H1 (cell line): Measurements from ENCODE around the gene RARRES2. TPM values are rescaled to one million over a fixed set of nuclear protein-coding genes. Genes with fewer than 3 reads are reported as not detected.

ENCODE experiments used
- CHD7 ChIP-seq: fragments of 300-600 bp; sonication (generic); IDR thresholded peaks from 2 replicates; pipeline ENCODE4 v1.7.1; 2012; ENCODE audit warnings: low read length, moderate library complexity, mild to moderate bottlenecking, inconsistent platforms; ENCODE audit not compliant: insufficient replicate concordance
- GABPA ChIP-seq: IDR thresholded peaks from 2 replicates; pipeline ENCODE4 v1.6.1; 2011; ENCODE audit warnings: mild to moderate bottlenecking, low read length, moderate library complexity, borderline replicate concordance; ENCODE audit not compliant: insufficient read depth
- JUN ChIP-seq: IDR thresholded peaks from 2 replicates; pipeline ENCODE4 v1.6.1; 2011; ENCODE audit warnings: low read depth, mild to moderate bottlenecking, improper control_type of control experiment, low read length
- NRF1 ChIP-seq: IDR thresholded peaks from 2 replicates; pipeline ENCODE4 v1.6.1; 2011; ENCODE audit warnings: mild to moderate bottlenecking, low read depth, low read length, improper control_type of control experiment
- POLR2AphosphoS5 ChIP-seq: IDR thresholded peaks from 2 replicates; pipeline ENCODE4 v1.6.1; 2011; ENCODE audit warnings: low read depth, low read length
- RBBP5 ChIP-seq: IDR thresholded peaks from 2 replicates; pipeline ENCODE4 v1.7.1; 2012; ENCODE audit warnings: low read depth, mild to moderate bottlenecking, inconsistent platforms, low read length, moderate library complexity, borderline replicate concordance
- SIRT6 ChIP-seq: IDR thresholded peaks from one replicate; pipeline ENCODE4 v1.7.1; 2012; ENCODE audit warnings: low read length, inconsistent platforms
- SP2 ChIP-seq: IDR thresholded peaks from 2 replicates; pipeline ENCODE4 v1.6.1; 2012; ENCODE audit warnings: mild to moderate bottlenecking, low read length, inconsistent platforms
- YY1 ChIP-seq: IDR thresholded peaks from 2 replicates; pipeline ENCODE4 v1.6.1; 2011; ENCODE audit warnings: low read depth, mild to moderate bottlenecking, low read length
- polyA plus RNA-seq, 7 experiments: library from polyadenylated mRNA; depleted of rRNA in 3 of 7; stranded (reverse) in 5 of 7; unstranded in 2 of 7; fragments of >200 nt in 5 of 7; fragments of 200-250 nt in 2 of 7; gene quantifications; 1 replicate in 5 of 7; 2 replicates in 1 of 7; 4 replicates in 1 of 7; pipeline versions ENCODE4 v1.2.1 to v1.2.3, GENCODE V29; 2011 to 2013; ENCODE audit warnings: missing spikeins in 2 of 7, mixed read lengths in 2 of 7
- total RNA-seq: library from RNA; stranded (reverse); fragmentation: NEBNext Ultra II Directional; extraction: Animal tissue kit (Norgen Biotek cat#: 25700); gene quantifications from 2 replicates; pipeline ENCODE4 v1.2.1, GENCODE V29; 2021

Gene RARRES2
- total and polyA plus RNA-seq, 2 of the 8 experiments (the other 6 are each of a cell fraction or from before 2014, with no cell fraction given) = 254 to 441 TPM

GRCh38 chr7:150308575-150308974, 32.9 kb downstream of the RARRES2 start (continued):
- TF ChIP-seq CHD7 = no peak
- TF ChIP-seq POLR2AphosphoS5 = no peak
- TF ChIP-seq YY1 = no peak
- no peak for TF ChIP-seq NRF1
- TF ChIP-seq GABPA = no peak
- TF ChIP-seq JUN = no peak
- no peak for TF ChIP-seq RBBP5
- no peak for TF ChIP-seq SIRT6
- TF ChIP-seq SP2 = no peak
- TF ChIP-seq, all 59 proteins: peak for 0
